HFFc6 (cell line): ENCODE data around the gene XPC. TPM values are rescaled to one million over a fixed set of nuclear protein-coding genes. Genes with fewer than 3 reads are reported as not detected.
A peak's percentile ranks its signal among the peaks of the same experiment; 100 is the strongest.
"Not testable (repeated sequence)": the region's sequence is repeated elsewhere in the genome, so short reads cannot be mapped to it uniquely, and the experiment has no call there.

Experiments used
- DNase-seq: peaks from one replicate; pipeline ENCODE4 v3.0.0-alpha.2; 2018
- H3K27ac Mint-ChIP-seq: 2 replicates; pipeline ENCODE4 v1.8.0; 2020; ENCODE audit warnings: mild to moderate bottlenecking, mixed read lengths
- H3K27me3 Mint-ChIP-seq: 2 replicates; pipeline ENCODE4 v1.8.0; 2021; ENCODE audit warnings: mild to moderate bottlenecking, moderate library complexity, mixed read lengths; ENCODE audit not compliant: insufficient read depth
- H3K36me3 Mint-ChIP-seq: 2 replicates; pipeline ENCODE4 v1.8.0; 2021; ENCODE audit warnings: low read depth, mixed read lengths
- H3K4me1 Mint-ChIP-seq: 2 replicates; pipeline ENCODE4 v1.8.0; 2020; ENCODE audit warnings: low read depth, mixed read lengths
- H3K4me3 Mint-ChIP-seq: 2 replicates; pipeline ENCODE4 v1.8.0; 2020; ENCODE audit warnings: mild to moderate bottlenecking, moderate library complexity, mixed read lengths
- H3K9me3 Mint-ChIP-seq: 2 replicates; pipeline ENCODE4 v1.8.0; 2020; ENCODE audit warnings: mild to moderate bottlenecking, mixed read lengths
- total RNA-seq, 6 experiments: library from RNA; stranded (reverse); fragmentation: NEBNext Ultra II Directional; extraction: Animal tissue kit (Norgen Biotek cat#: 25700); gene quantifications; 2 replicates in 1 of 6; 3 replicates in 5 of 6; pipeline ENCODE4 v1.2.3, GENCODE V29; 2021
- TF ChIP-seq, protein P1 (sequence below): fragments of 200-600 bp; sonication (generic); IDR thresholded peaks from 2 replicates; pipeline ENCODE4 v1.5.0; 2021; ENCODE audit warnings: antibody characterized with exemption, mild to moderate bottlenecking

XPC gene
- total RNA-seq, 6 experiments from 2014 or later: 38.7 to 40.3 (median 39.5) TPM

DNA sequence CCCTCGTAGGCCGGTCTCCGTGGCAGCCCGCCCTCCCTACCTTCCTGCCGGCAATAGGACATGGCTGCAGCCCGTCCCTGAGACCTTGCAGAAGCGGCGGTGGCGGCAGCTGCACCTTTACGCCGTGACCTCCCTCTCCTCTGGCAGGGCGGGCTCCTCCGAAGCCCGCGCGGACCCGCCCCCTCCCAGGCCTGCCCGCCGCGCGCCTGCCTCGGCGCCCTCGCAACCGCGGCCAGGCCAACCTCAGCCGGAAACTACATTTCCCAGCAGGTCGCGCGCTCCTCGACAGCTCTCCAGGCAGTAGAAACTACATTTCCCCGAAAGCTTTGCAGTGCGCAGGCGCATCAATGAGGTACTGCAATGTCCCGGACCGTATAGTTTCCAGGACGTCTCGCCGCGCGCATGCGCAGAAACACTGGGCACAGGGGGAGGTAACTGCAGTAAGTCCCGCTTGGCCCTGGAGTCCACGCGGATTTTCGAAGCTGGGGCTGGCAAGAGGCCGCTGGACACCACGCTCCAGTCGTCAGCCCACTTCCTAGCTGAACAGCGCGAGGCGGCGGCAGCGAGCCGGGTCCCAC is 53.7 kb downstream of the XPC start, which contains the start of the genes CHCHD4 and TMEM43:
Gene CHCHD4 (minus strand): TSS at position 256 of the 578 bp plus-strand sequence. CDS start 194 bp downstream, at position 62.
Gene TMEM43 (plus strand): TSS at position 438 of the 578 bp plus-strand sequence. CDS start 142 bp downstream, outside the sequence.
- peaks cover 3% of the 10 kb centered on the region; the same call in 1 of the 2 replicates for H3K27me3 Mint-ChIP-seq
- TF ChIP-seq, protein P1, sequence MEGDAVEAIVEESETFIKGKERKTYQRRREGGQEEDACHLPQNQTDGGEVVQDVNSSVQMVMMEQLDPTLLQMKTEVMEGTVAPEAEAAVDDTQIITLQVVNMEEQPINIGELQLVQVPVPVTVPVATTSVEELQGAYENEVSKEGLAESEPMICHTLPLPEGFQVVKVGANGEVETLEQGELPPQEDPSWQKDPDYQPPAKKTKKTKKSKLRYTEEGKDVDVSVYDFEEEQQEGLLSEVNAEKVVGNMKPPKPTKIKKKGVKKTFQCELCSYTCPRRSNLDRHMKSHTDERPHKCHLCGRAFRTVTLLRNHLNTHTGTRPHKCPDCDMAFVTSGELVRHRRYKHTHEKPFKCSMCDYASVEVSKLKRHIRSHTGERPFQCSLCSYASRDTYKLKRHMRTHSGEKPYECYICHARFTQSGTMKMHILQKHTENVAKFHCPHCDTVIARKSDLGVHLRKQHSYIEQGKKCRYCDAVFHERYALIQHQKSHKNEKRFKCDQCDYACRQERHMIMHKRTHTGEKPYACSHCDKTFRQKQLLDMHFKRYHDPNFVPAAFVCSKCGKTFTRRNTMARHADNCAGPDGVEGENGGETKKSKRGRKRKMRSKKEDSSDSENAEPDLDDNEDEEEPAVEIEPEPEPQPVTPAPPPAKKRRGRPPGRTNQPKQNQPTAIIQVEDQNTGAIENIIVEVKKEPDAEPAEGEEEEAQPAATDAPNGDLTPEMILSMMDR: peak; percentile 11; the same call in 1 of the 2 replicates
- peak within 1 kb of the TSS; percentile 100 for H3K4me3 Mint-ChIP-seq
- H3K27ac Mint-ChIP-seq: peak within 1 kb of the TSS; percentile 98
- peak; percentile 100 for DNase-seq
- H3K4me1 Mint-ChIP-seq: peaks cover 38% of the 10 kb centered on the region
- H3K9me3 Mint-ChIP-seq: no peaks in the 10 kb centered on the region
- peaks cover 33% of the 10 kb centered on the region for H3K36me3 Mint-ChIP-seq

DNA sequence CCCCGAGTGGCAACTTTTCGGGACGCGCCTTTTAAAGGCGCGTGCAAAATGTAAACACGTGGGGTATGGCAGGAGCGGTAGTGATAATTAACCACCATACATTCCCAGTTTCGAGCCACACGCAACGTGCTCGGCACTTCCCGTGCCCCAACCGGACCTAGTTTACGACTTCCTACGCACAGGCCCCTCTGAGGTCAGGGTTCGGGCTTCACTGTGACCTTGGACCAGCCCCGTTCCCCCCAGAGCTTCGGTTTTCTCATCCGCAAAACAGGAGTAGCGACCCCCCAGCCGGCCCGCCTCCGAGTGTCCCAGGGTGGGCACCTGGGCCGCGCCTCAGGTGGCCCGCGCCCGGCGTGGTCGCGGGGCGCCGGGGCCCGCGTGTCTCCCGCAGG is 54.2 kb downstream of the XPC start:
- DNase-seq: no peak

GRCh38 chr3:14123308-14124222 is 54.8 kb downstream of the XPC start:
- Mint-ChIP-seq H3K36me3 (peaks cover 23% of the 10 kb centered on the region), H3K9me3 (no peaks in the 10 kb centered on the region), H3K27me3 (peaks cover 3% of the 10 kb centered on the region; the same call in 1 of the 2 replicates), H3K4me1 (peaks cover 38% of the 10 kb centered on the region), H3K27ac (peak overlapping the region; percentile 86), H3K4me3 (peak overlapping the region; percentile 100)
- TF ChIP-seq, protein P1: no peak; the same call in 1 of the 2 replicates
- DNase-seq: no peak

More for the DNA sequence above, 54.2 kb downstream of the XPC start:
- peaks cover 38% of the 10 kb centered on the region for H3K4me1 Mint-ChIP-seq
- H3K27ac Mint-ChIP-seq: peak overlapping the region; percentile 86
- peaks cover 28% of the 10 kb centered on the region for H3K36me3 Mint-ChIP-seq
- peaks cover 3% of the 10 kb centered on the region; the same call in 1 of the 2 replicates for H3K27me3 Mint-ChIP-seq
- no peaks in the 10 kb centered on the region for H3K9me3 Mint-ChIP-seq
- TF ChIP-seq, protein P1: no peak
- peak overlapping the region; percentile 100 for H3K4me3 Mint-ChIP-seq

- Mint-ChIP-seq H3K36me3 (peaks cover 11% of the 10 kb centered on the region), H3K9me3 (no peaks in the 10 kb centered on the region), H3K27me3 (peaks cover 3% of the 10 kb centered on the region; the same call in 1 of the 2 replicates), H3K27ac (peak overlapping the region; percentile 2; the same call in 1 of the 2 replicates), H3K4me3 (peak overlapping the region; percentile 3; the same call in 1 of the 2 replicates), H3K4me1 (peaks cover 34% of the 10 kb centered on the region)
- TF ChIP-seq, protein P1: no peak
- DNase-seq: no peak
Observed at GRCh38 chr3:14122301-14122700, 56.1 kb downstream of the XPC start.

DNA sequence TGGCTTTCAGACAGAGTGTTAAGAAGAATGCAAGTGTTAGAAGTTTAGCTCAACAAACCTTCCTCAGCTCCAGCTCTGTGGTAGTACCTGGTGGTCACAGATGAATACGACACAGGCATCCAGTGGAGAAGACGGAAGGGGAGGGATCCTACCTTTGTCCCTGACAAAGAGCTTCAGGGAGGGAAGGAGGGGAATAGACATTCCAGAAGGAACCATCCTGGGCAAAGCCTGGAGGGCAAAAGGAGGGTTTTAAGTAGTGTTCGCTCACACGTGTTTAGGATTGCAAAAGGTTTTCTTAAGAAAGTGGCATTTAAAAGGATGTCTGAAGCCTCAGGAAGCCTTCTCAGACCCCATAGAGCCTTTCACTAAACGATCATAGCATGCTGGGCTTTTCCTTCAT is 56.5 kb downstream of the XPC start:
- H3K36me3 Mint-ChIP-seq: peaks cover 9% of the 10 kb centered on the region
- H3K4me3 Mint-ChIP-seq: no peak overlapping the region
- H3K9me3 Mint-ChIP-seq: no peaks in the 10 kb centered on the region
- H3K27me3 Mint-ChIP-seq: peaks cover 3% of the 10 kb centered on the region; the same call in 1 of the 2 replicates
- no peak for DNase-seq
- TF ChIP-seq, protein P1: no peak
- peaks cover 30% of the 10 kb centered on the region for H3K4me1 Mint-ChIP-seq
- H3K27ac Mint-ChIP-seq: no peak overlapping the region

DNA sequence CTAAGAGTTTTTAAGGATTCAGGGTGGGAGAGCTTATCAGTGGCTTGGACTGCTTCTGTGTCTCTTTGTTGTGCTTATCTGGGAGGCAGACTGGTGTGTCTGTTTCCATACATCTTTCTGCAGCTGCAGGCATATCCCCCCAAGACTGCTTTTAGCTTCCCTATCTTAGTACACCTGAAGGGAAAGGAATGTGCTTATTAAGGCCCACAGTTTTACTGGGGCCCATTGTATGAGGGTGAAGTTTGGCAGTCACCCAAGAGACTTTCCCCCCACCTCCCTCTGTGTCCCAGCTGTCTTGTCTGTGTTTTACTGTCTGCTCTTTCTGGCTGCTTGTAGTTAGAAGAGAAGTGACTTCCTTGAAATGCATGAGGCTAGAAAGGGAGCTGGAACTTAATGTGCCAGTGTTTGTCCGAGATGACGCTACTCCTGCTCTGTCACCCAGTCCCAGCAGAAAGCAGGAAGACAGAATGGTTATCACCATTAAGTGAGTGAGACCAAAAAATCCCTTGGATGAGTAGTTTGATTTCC is 57.4 kb downstream of the XPC start:
- H3K4me3 Mint-ChIP-seq, DNase-seq, H3K36me3 Mint-ChIP-seq, H3K27ac Mint-ChIP-seq, H3K27me3 Mint-ChIP-seq, H3K9me3 Mint-ChIP-seq: not testable (repeated sequence)
- H3K4me1 Mint-ChIP-seq: peaks cover 21% of the 10 kb centered on the region
